Endothelial cell of umbilical vein (primary cell): Measurements from ENCODE around the gene DEPDC1B.

Experiments used
- EZH2 ChIP-seq: IDR thresholded peaks from 2 replicates; pipeline ENCODE4 v1.6.1; 2012; ENCODE audit warnings: borderline replicate concordance, low read depth, mild to moderate bottlenecking, moderate library complexity, low read length, inconsistent platforms; ENCODE audit not compliant: severe bottlenecking
- POLR2A ChIP-seq: IDR thresholded peaks from 2 replicates; pipeline ENCODE4 v1.6.1; 2012; ENCODE audit warnings: low read depth, mild to moderate bottlenecking, control low read depth, low read length
- POLR2AphosphoS5 ChIP-seq: IDR thresholded peaks from 2 replicates; pipeline ENCODE4 v1.6.1; 2012; ENCODE audit warnings: low read depth, mild to moderate bottlenecking, control low read depth, low read length, moderate library complexity; ENCODE audit not compliant: insufficient read depth

DNA sequence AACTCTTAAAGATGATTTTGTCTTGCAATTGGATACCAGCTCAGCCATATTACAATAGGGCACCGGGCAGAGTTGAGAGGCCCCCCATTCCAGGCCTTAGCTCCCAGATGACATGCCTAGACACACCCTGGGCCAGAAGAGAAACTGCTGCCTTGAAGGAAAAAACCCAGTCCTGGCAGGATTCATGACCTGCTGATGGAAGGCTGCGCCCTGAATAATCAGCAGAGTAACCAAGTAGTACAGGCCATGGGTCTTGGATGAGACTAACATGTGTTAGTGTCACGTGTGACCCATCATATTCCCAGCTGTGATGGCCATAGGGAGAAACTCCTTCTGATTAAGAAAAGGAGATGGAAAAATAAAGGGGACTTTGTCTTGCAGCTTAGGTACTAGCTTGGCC, 39.0 kb upstream of the DEPDC1B start:
- TF ChIP-seq POLR2AphosphoS5: no peak
- TF ChIP-seq EZH2: no peak
- no peak for TF ChIP-seq POLR2A
